Inflammatory macrophage (primary cell): ENCODE results near the gene WASHC2A.
"Not testable (repeated sequence)": the region's sequence is repeated elsewhere in the genome, so short reads cannot be mapped to it uniquely, and the experiment has no call there.

Source experiments
- DNase-seq, 2 donors: peaks; one replicate each; pipeline ENCODE4 v3.0.0-alpha.2; 2020 to 2022
- total RNA-seq, 18 experiments: gene quantifications; one replicate each; lab custom pipeline; 2026; ENCODE audit warnings: mixed read lengths in 6 of 18, inconsistent platforms in 2 of 18; lab: John Stamatoyannopoulos, UW

WASHC2A gene, protein sequence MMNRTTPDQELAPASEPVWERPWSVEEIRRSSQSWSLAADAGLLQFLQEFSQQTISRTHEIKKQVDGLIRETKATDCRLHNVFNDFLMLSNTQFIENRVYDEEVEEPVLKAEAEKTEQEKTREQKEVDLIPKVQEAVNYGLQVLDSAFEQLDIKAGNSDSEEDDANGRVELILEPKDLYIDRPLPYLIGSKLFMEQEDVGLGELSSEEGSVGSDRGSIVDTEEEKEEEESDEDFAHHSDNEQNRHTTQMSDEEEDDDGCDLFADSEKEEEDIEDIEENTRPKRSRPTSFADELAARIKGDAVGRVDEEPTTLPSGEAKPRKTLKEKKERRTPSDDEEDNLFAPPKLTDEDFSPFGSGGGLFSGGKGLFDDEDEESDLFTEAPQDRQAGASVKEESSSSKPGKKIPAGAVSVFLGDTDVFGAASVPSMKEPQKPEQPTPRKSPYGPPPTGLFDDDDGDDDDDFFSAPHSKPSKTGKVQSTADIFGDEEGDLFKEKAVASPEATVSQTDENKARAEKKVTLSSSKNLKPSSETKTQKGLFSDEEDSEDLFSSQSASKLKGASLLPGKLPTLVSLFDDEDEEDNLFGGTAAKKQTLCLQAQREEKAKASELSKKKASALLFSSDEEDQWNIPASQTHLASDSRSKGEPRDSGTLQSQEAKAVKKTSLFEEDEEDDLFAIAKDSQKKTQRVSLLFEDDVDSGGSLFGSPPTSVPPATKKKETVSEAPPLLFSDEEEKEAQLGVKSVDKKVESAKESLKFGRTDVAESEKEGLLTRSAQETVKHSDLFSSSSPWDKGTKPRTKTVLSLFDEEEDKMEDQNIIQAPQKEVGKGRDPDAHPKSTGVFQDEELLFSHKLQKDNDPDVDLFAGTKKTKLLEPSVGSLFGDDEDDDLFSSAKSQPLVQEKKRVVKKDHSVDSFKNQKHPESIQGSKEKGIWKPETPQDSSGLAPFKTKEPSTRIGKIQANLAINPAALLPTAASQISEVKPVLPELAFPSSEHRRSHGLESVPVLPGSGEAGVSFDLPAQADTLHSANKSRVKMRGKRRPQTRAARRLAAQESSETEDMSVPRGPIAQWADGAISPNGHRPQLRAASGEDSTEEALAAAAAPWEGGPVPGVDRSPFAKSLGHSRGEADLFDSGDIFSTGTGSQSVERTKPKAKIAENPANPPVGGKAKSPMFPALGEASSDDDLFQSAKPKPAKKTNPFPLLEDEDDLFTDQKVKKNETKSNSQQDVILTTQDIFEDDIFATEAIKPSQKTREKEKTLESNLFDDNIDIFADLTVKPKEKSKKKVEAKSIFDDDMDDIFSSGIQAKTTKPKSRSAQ (N-terminal part only)
- total RNA-seq = 34.8 to 79.9 (median 58.2) reads per million in 18 experiments

- DNase-seq = peak; percentile 80 to 86
Observed at GRCh38 chr10:50067546-50068351, at the start of gene WASHC2A. Gene WASHC2A, plus strand, starts transcription at chr10:50067954. Its CDS starts 52 bp downstream, at chr10:50068006.

DNA sequence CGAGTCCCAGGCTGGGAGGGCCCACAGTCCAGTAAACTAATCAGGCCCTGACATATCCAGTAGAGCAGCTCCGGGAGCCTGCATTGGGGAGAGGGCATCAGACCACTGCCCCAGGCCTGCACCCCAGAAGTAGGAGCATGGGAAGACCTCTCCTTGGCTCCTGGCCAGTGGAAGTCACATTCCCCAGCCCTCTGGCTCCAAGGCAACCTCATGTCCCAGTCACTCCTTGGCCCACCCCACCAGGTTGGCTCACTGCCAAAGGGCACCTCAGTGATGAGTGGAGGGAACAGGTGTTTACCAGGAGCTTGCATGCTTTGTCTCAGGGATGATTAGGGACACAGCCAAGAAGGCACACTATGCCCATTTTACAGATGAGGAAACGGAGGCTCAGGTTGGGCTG is 48.5 kb upstream of the WASHC2A start:
- not testable (repeated sequence) for DNase-seq

DNA sequence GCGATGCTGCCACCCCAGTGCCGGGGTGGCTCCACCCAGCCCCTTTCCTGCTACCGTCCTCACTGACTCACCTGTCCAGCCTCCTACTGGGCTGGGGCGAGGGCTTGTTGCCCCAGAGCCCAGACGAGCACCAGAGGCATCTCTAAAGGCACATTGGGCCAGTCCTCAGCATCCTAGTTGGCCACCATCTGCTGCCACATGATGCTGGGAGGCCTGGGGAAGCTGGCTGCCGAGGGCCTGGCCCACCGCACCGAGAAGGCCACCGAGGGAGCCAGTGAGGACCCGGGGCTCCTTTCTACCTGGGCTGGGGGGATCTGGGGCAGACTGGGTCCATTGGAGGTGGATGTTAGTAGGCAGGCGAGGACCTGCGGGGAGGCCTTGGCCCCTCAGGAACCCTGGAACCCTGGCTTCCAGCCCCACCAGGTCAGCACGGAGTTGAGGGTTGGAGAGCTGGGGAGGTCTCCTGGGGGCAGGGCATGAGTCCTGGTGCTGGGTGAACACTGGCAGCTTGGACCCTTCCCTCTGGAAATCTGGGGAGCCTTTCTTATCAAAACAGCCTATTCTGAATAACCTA is 47.2 kb upstream of the WASHC2A start:
- not testable (repeated sequence) for DNase-seq

DNA sequence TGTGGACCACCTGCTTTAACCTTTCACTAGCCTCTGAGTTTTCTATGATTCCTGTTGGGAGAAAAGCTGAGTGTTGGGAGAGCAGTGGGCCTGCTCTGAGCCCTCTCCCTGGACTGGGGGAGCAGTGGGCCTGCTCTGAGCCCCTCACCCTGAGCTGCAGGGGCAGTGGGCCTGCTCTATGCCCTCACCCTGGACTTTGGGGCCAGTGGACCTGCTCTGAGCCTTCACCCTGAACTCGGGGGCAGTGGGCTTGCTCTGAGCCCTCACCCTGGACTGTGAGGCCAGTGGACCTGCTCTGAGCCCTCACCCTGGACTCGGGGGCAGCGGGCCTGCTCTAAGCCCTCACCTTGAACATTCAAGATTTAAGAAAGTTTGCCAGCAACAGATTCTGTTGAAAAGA is 46.1 kb upstream of the WASHC2A start:
- no peak for DNase-seq

- not testable (repeated sequence) for DNase-seq
Observed at GRCh38 chr10:50024716-50025383, 42.9 kb upstream of the WASHC2A start.

GRCh38 chr10:50025627-50026026 is 42.1 kb upstream of the WASHC2A start:
- DNase-seq = no peak

DNA sequence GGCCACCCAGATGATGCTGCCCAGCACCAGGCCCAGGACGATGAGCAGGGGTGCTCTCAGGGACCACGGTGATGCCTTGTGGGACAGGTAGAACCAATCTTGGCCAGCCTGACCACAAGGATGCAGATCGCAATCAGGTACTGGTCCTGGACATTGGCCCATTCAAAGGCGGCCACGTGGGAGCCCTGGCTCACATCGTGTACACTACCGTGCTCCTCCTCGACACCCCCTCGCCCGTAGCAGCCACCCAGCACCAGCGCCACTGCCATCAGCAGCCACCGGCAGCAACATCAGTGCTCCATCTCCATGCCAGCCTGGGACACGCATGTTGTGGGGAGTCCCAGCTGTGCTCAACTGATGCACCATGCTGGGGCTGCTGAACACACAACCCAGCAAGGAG is 40.6 kb upstream of the WASHC2A start:
- DNase-seq = no peak

GRCh38 chr10:50033481-50033880 is 34.3 kb upstream of the WASHC2A start:
- no peak for DNase-seq

- DNase-seq = peak in 1 of 2 donors; percentile 3
Observed at GRCh38 chr10:50035337-50035736, 32.4 kb upstream of the WASHC2A start.

DNA sequence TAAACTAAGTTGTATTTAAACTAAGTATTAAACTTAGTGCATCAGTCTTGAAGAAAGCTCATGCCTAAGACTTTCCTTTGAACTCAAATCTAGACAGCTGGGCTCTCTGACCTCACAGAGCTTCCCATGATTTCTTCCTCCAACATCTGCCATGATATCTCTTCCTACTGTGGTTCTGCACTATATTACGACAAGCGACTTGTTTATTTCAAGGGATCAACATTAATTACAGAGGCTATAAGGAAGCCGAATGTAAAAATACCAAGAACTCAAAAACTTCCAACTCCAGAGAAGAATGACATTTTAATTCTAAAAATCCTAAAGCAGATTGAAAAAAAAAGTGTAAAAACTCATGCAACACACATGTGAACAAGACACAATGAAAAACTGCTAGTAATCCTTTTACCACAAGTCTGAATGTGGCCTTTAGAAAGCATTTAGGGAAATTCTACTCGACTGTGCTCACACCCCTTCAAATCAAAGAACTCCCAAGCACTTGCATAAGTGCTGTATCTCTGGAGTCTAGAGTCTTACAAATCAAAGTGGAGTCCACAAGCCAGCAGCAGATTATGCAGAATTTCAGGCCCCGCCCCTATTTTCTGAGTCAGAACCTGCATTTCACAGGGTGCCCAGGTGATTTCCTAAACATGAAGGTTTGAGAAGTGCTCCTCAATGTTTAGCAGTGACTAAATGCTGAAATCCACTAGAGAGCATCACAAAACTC is 22.7 kb upstream of the WASHC2A start:
- no peak for DNase-seq

DNA sequence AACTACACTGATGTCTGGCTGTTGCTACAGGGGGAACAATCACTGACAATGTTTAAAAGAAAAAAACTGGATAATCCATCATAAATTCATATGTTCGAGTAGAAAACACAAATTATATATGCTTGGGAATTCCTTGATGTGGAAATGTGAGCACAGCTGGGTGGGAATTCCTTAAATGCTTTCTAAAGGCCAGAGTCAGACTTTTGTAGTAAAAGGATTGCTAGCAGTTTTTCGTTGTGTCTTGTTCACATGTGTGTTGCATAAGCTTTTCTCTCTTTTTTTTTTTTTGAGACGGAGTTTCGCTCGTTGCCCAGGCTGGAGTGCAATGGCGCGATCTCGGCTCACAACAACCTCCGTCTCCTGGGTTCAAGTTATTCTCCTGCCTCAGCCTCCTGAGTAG is 21.3 kb upstream of the WASHC2A start:
- DNase-seq = not testable (repeated sequence)

- not testable (repeated sequence) for DNase-seq
Observed at GRCh38 chr10:50047594-50047993, 20.2 kb upstream of the WASHC2A start.

GRCh38 chr10:50051995-50052660 is 15.6 kb upstream of the WASHC2A start:
- DNase-seq = not testable (repeated sequence)

DNA sequence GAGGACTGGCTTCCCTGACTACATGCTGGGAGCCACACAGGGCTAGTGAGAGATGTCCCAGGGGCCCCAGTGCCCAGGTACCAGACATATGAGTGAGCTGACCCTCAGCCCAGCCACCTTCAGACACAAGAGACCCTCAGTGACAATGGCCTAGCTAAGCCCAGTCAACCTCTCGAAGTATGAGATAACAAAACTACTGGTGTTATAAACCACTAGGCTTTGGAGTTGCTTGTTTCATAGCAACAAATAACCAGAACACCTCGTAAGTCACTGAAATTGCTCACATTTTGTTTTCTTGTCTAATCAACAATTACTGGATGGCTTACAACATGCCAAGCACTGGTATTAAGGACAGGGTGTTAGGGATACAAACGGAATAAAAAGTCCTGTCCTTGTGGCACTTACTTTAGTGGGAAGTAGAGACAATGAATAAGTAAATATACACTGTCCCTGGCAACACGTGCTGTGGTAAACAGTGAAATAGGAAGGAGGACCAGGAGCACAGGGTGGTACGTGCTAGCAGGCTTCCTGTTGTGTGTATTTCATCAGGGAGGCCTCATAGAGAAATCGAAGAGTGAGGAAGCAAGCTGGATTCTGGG is 14.9 kb upstream of the WASHC2A start:
- DNase-seq = not testable (repeated sequence)

- DNase-seq = not testable (repeated sequence)
Observed at GRCh38 chr10:50055494-50056292, 12.1 kb upstream of the WASHC2A start.

DNA sequence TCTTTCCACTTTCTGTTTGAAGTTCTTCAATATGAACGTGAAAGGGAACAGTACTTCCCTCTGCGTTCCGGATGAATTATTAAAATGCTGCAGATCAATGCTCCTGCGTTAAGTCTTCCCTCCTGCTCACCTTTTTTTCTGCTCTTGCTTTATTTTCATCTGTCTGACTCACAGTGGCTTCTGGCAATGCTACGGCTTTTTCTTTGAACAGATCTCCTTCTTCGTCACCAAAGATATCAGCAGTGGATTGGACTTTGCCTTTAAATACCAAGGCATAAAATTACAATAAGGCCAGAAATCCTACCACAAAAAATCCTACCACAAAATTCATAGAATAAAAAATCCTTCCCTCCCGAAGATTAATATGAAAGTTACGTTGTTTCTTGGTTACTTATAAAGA is 11.1 kb upstream of the WASHC2A start:
- not testable (repeated sequence) for DNase-seq

GRCh38 chr10:50058727-50059126 is 9.0 kb upstream of the WASHC2A start:
- not testable (repeated sequence) for DNase-seq

DNA sequence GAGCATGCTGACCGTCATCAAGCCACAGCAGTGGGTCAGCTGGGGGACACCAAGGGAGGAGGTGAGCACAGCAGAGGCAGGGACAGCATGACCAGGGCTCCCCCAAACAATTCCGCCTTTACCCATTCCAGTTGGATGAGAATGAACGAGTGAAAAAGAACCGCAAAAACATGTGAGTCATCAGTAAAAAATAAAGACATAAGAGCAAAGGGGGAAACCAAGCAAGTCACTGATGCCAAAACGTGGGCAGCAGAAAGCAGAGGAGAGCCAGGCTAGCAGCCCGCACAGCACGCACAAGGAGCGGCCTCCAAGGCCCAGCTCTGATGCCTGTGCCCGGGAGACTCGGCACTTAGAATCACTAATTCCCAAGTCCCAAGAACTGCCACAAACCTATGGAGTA is 7.8 kb upstream of the WASHC2A start:
- not testable (repeated sequence) for DNase-seq
